ENCODE measurements around the gene SASS6. TPM values are rescaled to one million over a fixed set of nuclear protein-coding genes. Genes with fewer than 3 reads are reported as not detected.

The SASS6 gene
- total RNA-seq, 1 experiment from 2014 or later: 10.1 TPM

GRCh38 chr1:100061681-100062080, 71.0 kb downstream of the SASS6 start:
- no peak overlapping the region for H3K4me3 ChIP-seq (ENCODE audit: low read depth, low read length)
- no peaks in the 10 kb centered on the region for H3K9me3 ChIP-seq
- intact Hi-C loops (cut with micrococcal nuclease; ENCODE audit: unreplicated experiment): no loop called here
- no peak overlapping the region for H3K27ac Mint-ChIP-seq (ENCODE audit: unreplicated experiment)
- no peaks in the 10 kb centered on the region for H3K9me3 Mint-ChIP-seq (ENCODE audit: unreplicated experiment)
- H3K27me3 Mint-ChIP-seq (ENCODE audit: insufficient read depth, unreplicated experiment): no peaks in the 10 kb centered on the region
- POLR2A ChIA-PET: no interaction called here
- no peaks in the 10 kb centered on the region for H3K27me3 ChIP-seq (replicated peaks; ENCODE audit: control insufficient read depth, insufficient read depth, low read length)
- no peak overlapping the region for H3K4me3 Mint-ChIP-seq (ENCODE audit: unreplicated experiment)
- no peaks in the 10 kb centered on the region for H3K4me1 ChIP-seq
- DNase-seq: no peak
- no peaks in the 10 kb centered on the region for H3K4me1 Mint-ChIP-seq (ENCODE audit: low read depth, unreplicated experiment)
- H3K36me3 ChIP-seq (ENCODE audit: control insufficient read depth, insufficient read depth, low read length): no peaks in the 10 kb centered on the region
- CTCF ChIA-PET: no interaction called here
- H3K36me3 Mint-ChIP-seq (ENCODE audit: insufficient read depth, unreplicated experiment): peaks cover 26% of the 10 kb centered on the region
- BruUV-seq (replicated peaks): no TSS peak
- TF ChIP-seq CTCF (IDR thresholded peaks at IDR 0.05; ENCODE audit: insufficient read depth in 1 of 2, low read depth in 1 of 2, low read length in 1 of 2, severe bottlenecking in 1 of 2, unreplicated experiment in 1 of 2): no peak

GRCh38 chr1:100053727-100054126, 79.0 kb downstream of the SASS6 start:
- POLR2A ChIA-PET: no interaction called here
- Histone ChIP-seq H3K36me3 (ENCODE audit: control insufficient read depth, insufficient read depth, low read length) (no peaks in the 10 kb centered on the region), H3K4me3 (ENCODE audit: low read depth, low read length) (no peak overlapping the region), H3K27me3 (replicated peaks; ENCODE audit: control insufficient read depth, insufficient read depth, low read length) (no peaks in the 10 kb centered on the region), H3K9me3 (no peaks in the 10 kb centered on the region), H3K4me1 (no peaks in the 10 kb centered on the region)
- Mint-ChIP-seq H3K27me3 (ENCODE audit: insufficient read depth, unreplicated experiment) (no peaks in the 10 kb centered on the region), H3K4me3 (ENCODE audit: unreplicated experiment) (no peak overlapping the region), H3K9me3 (ENCODE audit: unreplicated experiment) (no peaks in the 10 kb centered on the region), H3K36me3 (ENCODE audit: insufficient read depth, unreplicated experiment) (peaks cover 10% of the 10 kb centered on the region), H3K4me1 (ENCODE audit: low read depth, unreplicated experiment) (peaks cover 10% of the 10 kb centered on the region), H3K27ac (ENCODE audit: unreplicated experiment) (no peak overlapping the region)
- no peak for DNase-seq
- no peak for TF ChIP-seq CTCF (IDR thresholded peaks at IDR 0.05; ENCODE audit: insufficient read depth in 1 of 2, low read depth in 1 of 2, low read length in 1 of 2, severe bottlenecking in 1 of 2, unreplicated experiment in 1 of 2)
- no TSS peak for BruUV-seq (replicated peaks)
- CTCF ChIA-PET: no interaction called here
- intact Hi-C loops (cut with micrococcal nuclease; ENCODE audit: unreplicated experiment): no loop called here

- no peak for DNase-seq
- no TSS peak for BruUV-seq (replicated peaks)
- Mint-ChIP-seq H3K9me3 (ENCODE audit: unreplicated experiment) (no peaks in the 10 kb centered on the region), H3K4me3 (ENCODE audit: unreplicated experiment) (no peak overlapping the region), H3K27ac (ENCODE audit: unreplicated experiment) (no peak overlapping the region), H3K4me1 (ENCODE audit: low read depth, unreplicated experiment) (peaks cover 16% of the 10 kb centered on the region), H3K27me3 (ENCODE audit: insufficient read depth, unreplicated experiment) (no peaks in the 10 kb centered on the region), H3K36me3 (ENCODE audit: insufficient read depth, unreplicated experiment) (peaks cover 16% of the 10 kb centered on the region)
- Histone ChIP-seq H3K4me3 (ENCODE audit: low read depth, low read length) (no peak overlapping the region), H3K9me3 (no peaks in the 10 kb centered on the region), H3K4me1 (no peaks in the 10 kb centered on the region), H3K27me3 (replicated peaks; ENCODE audit: control insufficient read depth, insufficient read depth, low read length) (no peaks in the 10 kb centered on the region), H3K36me3 (ENCODE audit: control insufficient read depth, insufficient read depth, low read length) (no peaks in the 10 kb centered on the region)
- ChIA-PET POLR2A (no interaction called here), CTCF (no interaction called here)
- intact Hi-C loops (cut with micrococcal nuclease; ENCODE audit: unreplicated experiment): no loop called here
- no peak for TF ChIP-seq CTCF (IDR thresholded peaks at IDR 0.05; ENCODE audit: insufficient read depth in 1 of 2, low read depth in 1 of 2, low read length in 1 of 2, severe bottlenecking in 1 of 2, unreplicated experiment in 1 of 2)
Measured at GRCh38 chr1:100053119-100053518, 79.6 kb downstream of the SASS6 start.
